ENCODE data around the gene ADAT1.

The ADAT1 gene

GRCh38 chr16:75632857-75633256 is 9.8 kb upstream of the ADAT1 start:
- FAIRE-seq, result no peak
- no peak for DNase-seq (ENCODE audit: insufficient read length, low spot score)
- TF ChIP-seq POLR2A (IDR thresholded peaks at IDR 0.05; ENCODE audit: low read depth, low read length), result no peak

DNA sequence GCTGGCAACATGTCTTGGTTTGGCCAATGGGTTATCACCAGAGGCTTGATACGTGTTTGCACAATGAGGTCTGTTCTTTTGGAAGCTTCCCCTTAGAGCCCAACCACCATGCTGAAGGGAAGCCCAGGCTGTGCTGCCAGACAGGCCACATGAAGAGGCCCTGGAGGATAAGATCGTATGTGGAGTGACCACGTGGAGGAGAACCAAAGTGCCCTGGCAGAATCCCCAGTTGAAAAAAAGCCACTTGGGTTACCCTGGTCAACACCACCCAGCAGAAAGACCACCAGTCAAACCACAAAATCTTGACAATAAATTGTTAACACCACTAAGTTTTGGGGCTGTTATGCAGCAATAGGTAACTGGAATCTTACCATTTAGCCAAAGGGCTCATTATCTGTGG is 7.0 kb upstream of the ADAT1 start:
- no peak for FAIRE-seq
- no peak for TF ChIP-seq POLR2A (IDR thresholded peaks at IDR 0.05; ENCODE audit: low read depth, low read length)
- no peak for DNase-seq (ENCODE audit: insufficient read length, low spot score)

DNA sequence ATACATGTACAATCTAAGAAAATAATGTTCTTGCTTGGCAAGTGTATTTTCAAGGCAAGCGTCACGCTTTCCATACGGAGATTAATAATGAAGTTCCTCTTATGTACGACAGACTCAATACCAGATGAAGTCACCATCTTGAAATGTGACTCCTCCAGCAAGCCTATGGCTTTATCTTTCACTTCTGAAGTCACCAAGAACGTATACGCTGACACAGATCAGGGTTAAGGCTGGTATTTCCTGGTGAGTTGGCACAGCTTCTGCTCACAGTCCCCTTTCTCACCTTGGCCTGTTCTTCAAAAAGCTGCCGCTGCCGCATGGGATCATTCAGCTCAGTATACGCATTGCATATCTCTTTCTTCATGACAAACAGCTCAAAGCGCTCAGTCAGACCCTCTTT is 6.1 kb upstream of the ADAT1 start:
- no peak for FAIRE-seq
- no peak for TF ChIP-seq POLR2A (IDR thresholded peaks at IDR 0.05; ENCODE audit: low read depth, low read length)
- DNase-seq (ENCODE audit: insufficient read length, low spot score), result no peak

DNA sequence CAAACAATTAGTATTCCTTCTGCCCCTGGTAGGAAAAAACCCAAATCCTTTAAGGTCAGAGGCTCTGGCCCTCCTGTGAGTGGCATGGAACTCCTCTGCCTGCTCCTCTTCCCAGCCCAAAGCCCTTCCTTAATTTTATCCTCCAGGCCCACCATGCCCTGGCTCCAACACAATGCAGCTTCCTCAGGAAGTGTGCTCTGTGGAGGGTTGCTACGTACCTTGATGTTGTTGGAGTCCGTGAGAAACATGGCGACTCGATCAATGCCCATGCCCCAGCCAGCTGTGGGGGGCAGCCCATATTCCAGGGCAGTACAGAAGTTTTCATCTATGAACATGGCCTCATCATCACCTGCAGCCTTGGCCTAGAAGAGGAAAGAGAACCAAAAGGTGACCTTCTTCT is 5.3 kb upstream of the ADAT1 start:
- FAIRE-seq, result no peak
- no peak for TF ChIP-seq POLR2A (IDR thresholded peaks at IDR 0.05; ENCODE audit: low read depth, low read length)
- no peak for DNase-seq (ENCODE audit: insufficient read length, low spot score)

- TF ChIP-seq POLR2A (IDR thresholded peaks at IDR 0.05; ENCODE audit: low read depth, low read length), result no peak
- DNase-seq (ENCODE audit: insufficient read length, low spot score), result no peak
- FAIRE-seq, result no peak
These were observed 4.8 kb upstream of the ADAT1 start for GRCh38 chr16:75627851-75628250.

- DNase-seq (ENCODE audit: insufficient read length, low spot score) (no peak), FAIRE-seq (no peak)
- no peak for TF ChIP-seq POLR2A (IDR thresholded peaks at IDR 0.05; ENCODE audit: low read depth, low read length)
These were observed 3.7 kb upstream of the ADAT1 start for GRCh38 chr16:75626806-75627205.

DNA sequence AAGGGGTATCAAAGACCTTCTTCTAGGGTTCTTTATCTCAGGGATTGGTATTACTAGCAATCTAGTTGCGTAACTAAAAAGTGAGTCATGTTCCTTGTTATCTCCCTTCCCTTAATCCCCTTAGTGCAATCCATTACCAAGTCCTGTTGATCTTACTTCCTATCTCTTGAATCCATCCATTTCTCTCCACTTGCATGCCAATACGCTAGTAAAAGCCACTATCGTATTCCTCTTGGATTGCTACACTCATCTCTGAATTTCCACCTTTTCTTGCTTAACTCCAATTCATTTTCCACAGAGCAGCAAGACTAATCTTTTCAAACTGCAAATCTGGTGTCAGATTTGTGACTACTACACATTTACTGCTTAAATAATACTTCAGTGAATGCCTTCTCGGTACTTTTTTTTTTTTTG is 1.8 kb upstream of the ADAT1 start:
- TF ChIP-seq POLR2A (IDR thresholded peaks at IDR 0.05; ENCODE audit: low read depth, low read length), result no peak
- DNase-seq (ENCODE audit: insufficient read length, low spot score), result no peak
- FAIRE-seq, result no peak

DNA sequence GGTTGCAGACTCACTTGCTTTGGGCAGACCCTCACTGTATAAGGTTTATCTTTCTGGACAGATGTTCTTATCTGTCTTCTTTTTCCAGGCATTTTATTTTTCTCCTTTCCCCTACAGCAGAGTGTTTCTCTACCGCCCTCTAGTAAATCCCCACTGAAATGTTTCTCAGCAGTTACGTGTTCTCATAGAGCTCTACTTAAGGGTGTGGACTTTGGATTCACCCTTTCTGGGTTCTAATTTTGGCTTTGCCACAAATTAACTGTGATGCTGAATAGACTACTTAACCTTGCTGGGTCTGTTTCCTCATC is 2.0 kb downstream of the ADAT1 start:
- TF ChIP-seq POLR2A (IDR thresholded peaks at IDR 0.05; ENCODE audit: low read depth, low read length), result no peak
- DNase-seq (ENCODE audit: insufficient read length, low spot score) (no peak), FAIRE-seq (no peak)

- no peak for TF ChIP-seq POLR2A (IDR thresholded peaks at IDR 0.05; ENCODE audit: low read depth, low read length)
- no peak for FAIRE-seq
- no peak for DNase-seq (ENCODE audit: insufficient read length, low spot score)
These were observed 2.5 kb downstream of the ADAT1 start for GRCh38 chr16:75620326-75621169.

- DNase-seq (ENCODE audit: insufficient read length, low spot score) (no peak), FAIRE-seq (no peak)
- no peak for TF ChIP-seq POLR2A (IDR thresholded peaks at IDR 0.05; ENCODE audit: low read depth, low read length)
These were observed 4.3 kb downstream of the ADAT1 start for GRCh38 chr16:75618780-75619179.

DNA sequence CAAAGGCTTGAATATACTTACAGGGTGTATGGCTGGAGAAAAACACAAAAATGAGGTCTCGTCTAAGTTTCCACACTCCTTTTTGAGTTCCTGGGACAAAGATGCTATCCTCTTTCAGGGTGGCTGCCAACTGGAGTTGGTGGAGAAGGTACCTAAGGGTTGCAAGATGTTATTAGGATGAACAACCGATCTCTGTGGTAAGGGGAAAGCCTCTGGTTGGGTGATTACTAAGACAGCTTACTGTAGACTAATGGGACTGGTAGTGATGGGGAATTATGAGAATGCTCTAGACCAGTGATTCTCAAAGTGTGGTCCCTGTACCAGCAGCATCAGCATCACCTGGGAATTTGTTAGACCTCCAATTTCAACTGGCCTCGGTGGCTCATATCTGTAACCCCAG is 6.0 kb downstream of the ADAT1 start:
- no peak for TF ChIP-seq POLR2A (IDR thresholded peaks at IDR 0.05; ENCODE audit: low read depth, low read length)
- DNase-seq (ENCODE audit: insufficient read length, low spot score) (no peak), FAIRE-seq (no peak)

GRCh38 chr16:75616521-75617010 is 6.5 kb downstream of the ADAT1 start:
- no peak for FAIRE-seq
- no peak for DNase-seq (ENCODE audit: insufficient read length, low spot score)
- no peak for TF ChIP-seq POLR2A (IDR thresholded peaks at IDR 0.05; ENCODE audit: low read depth, low read length)

- no peak for TF ChIP-seq POLR2A (IDR thresholded peaks at IDR 0.05; ENCODE audit: low read depth, low read length)
- FAIRE-seq (no peak), DNase-seq (ENCODE audit: insufficient read length, low spot score) (no peak)
These were observed 7.5 kb downstream of the ADAT1 start for GRCh38 chr16:75615619-75616018.

DNA sequence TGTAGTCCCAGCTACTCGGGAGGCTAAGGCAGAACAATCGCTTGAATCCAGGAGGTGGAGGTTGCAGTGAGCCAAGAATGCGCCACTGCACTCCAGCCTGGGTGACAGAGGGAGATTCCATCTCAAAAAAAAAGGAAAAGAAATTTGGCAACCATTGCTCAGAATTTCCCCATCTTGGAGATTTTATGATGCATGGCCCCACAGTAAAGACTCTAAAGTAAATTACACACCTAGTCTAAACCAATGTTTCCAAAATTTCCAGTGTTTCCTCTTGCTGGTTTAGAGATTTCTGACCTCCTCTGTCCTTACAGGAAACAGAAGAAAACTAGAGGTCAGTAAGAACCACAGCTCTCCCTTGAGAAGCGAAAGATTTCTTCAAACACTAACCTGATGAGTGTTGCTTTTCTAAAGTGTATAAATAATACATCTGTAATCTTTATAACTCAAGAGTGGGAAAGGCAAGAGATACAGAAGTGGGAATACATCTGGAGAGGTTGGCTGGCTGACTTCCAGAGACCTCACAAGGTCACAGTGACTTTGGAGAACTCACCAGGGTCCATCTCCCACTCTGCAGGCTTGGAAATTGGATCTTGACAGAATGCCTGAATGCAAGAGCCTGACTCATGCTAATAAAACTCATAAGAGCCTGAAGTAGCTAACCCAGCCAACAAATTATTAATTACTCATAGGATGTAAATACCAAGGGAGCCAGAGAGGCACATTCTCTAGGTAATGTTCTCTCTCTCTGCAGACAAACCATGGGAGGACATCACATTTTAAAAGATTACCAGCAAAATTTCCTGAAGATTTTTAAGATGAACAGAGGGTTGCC is 8.8 kb downstream of the ADAT1 start:
- FAIRE-seq (no peak), DNase-seq (ENCODE audit: insufficient read length, low spot score) (no peak)
- no peak for TF ChIP-seq POLR2A (IDR thresholded peaks at IDR 0.05; ENCODE audit: low read depth, low read length)

GRCh38 chr16:75606507-75606906 is 16.6 kb downstream of the ADAT1 start:
- no peak for FAIRE-seq

More at GRCh38 chr16:75606507-75606906, 16.6 kb downstream of the ADAT1 start:
- no peak for TF ChIP-seq POLR2A (IDR thresholded peaks at IDR 0.05; ENCODE audit: low read depth, low read length)
- no peak for DNase-seq (ENCODE audit: insufficient read length, low spot score)
